Stimulated activated naive CD8-positive, alpha-beta T cell treated with anti-CD3 and anti-CD28 coated beads, Interleukin-15, amount 100 ng/mL, for 72 hours (primary cell): ENCODE data around the gene P2RX7.
A peak's percentile ranks its signal among the peaks of the same experiment; 100 is the strongest.

Source experiments
- ATAC-seq: fragments of 150-1000 bp; cut with Tn5 transposase; 2 replicates; pipeline ENCODE4 v1.10.0; 2021; ENCODE audit warnings: mild to moderate bottlenecking, moderate library complexity
- DNase-seq, 2 donors: peaks; one replicate each; pipeline ENCODE4 v3.0.0; 2021 to 2022
- H3K27ac Mint-ChIP-seq, 2 donors: one replicate each; pipeline ENCODE4 v1.8.0; 2022; ENCODE audit warnings: mild to moderate bottlenecking in 2 of 2, mixed read lengths in 2 of 2, moderate library complexity in 2 of 2
- H3K27me3 Mint-ChIP-seq: one replicate; pipeline ENCODE4 v1.8.0; 2022; ENCODE audit warnings: mixed read lengths
- H3K4me1 Mint-ChIP-seq: one replicate; pipeline ENCODE4 v1.8.0; 2022; ENCODE audit warnings: mild to moderate bottlenecking, mixed read lengths
- H3K4me3 Mint-ChIP-seq, 2 donors: one replicate each; pipeline ENCODE4 v1.8.0; 2022; ENCODE audit warnings: mild to moderate bottlenecking in 2 of 2, mixed read lengths in 2 of 2, moderate library complexity in 1 of 2
- H3K9me3 Mint-ChIP-seq, 2 donors: one replicate each; pipeline ENCODE4 v1.8.0; 2022; ENCODE audit warnings: mixed read lengths in 2 of 2

Gene P2RX7

DNA sequence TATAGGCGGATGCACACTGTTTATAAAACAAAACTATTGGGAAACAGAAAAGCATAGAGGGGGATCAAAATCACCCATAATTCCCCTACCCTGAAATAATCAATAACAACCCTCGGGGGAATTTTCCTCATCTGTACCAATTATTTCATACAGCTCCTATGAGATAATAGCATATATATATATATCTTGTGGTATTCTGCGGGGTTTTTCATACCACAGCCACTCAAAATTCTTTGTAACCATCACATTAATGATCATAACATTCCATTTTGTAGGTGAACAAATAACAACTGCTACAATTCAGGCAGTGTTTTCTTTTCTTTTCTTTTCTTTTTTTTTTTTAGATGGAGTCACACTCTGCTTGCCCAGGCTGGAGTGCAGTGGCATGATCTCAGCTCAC lies 35.3 kb downstream of the P2RX7 start:
- ATAC-seq (no peak), DNase-seq (no peak)
- Mint-ChIP-seq H3K27ac (no peak overlapping the region), H3K4me1 (peaks cover 7% of the 10 kb centered on the region), H3K9me3 (no peaks in the 10 kb centered on the region), H3K4me3 (no peak overlapping the region), H3K27me3 (no peaks in the 10 kb centered on the region)

DNA sequence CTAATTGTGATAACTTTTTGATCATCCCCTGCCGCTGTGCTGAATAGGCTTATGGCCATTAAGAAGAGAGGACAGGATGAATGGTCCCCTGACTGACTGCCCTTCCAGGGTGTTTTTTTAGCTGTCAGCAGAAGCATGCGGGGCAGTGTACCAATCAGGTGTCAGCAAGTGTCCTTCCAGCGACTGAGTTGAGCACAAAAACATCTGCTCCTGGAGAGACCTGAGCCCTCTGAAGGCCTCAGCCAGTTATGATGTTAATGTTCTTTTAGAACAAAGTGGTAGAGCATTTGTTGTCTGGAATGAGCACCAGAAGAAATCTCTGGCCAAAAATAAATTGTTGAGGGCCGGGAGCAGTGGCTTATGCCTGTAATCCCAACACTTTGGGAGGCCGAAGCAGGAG lies 37.5 kb downstream of the P2RX7 start:
- DNase-seq, result no peak
- Mint-ChIP-seq H3K4me3 (no peak overlapping the region), H3K27ac (no peak overlapping the region), H3K9me3 (no peaks in the 10 kb centered on the region), H3K27me3 (no peaks in the 10 kb centered on the region), H3K4me1 (peaks cover 7% of the 10 kb centered on the region)
- ATAC-seq, result no peak

DNA sequence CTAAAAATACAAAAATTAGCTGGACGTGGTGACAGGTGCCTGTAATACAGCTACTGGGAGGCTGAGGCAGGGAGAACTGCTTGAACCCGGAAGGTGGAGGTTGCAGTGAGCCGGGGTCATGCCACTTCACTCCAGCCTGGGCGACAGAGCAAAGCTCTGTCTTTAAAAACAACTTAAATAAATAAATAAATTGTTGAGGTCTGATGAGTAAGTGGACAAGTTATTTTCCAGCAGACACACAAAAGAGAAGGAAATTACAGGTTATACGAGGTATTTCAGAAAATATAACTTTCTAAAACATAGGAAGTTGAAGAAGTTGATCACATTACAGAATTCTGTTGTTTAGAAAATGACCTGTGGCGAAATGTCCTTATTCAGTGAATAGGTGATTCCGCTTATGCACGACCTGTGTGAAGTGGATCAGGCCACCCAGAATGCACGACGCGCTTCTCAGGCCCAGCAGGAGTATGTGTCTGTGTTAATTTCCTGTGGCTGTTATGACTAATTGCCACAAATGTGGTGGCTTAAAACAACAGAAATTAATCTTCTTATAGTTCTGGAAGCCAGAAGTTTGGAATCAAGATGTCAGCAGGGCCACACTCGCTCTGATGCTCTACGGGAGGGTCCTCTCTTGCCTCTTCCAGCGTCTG lies 38.1 kb downstream of the P2RX7 start:
- no peak overlapping the region for H3K4me3 Mint-ChIP-seq
- no peaks in the 10 kb centered on the region for H3K27me3 Mint-ChIP-seq
- DNase-seq (no peak), ATAC-seq (peak; percentile 48)
- peaks cover 7% of the 10 kb centered on the region for H3K4me1 Mint-ChIP-seq
- peak overlapping the region in 1 of 2 donors; percentile 23 for H3K27ac Mint-ChIP-seq
- H3K9me3 Mint-ChIP-seq, result no peaks in the 10 kb centered on the region

DNA sequence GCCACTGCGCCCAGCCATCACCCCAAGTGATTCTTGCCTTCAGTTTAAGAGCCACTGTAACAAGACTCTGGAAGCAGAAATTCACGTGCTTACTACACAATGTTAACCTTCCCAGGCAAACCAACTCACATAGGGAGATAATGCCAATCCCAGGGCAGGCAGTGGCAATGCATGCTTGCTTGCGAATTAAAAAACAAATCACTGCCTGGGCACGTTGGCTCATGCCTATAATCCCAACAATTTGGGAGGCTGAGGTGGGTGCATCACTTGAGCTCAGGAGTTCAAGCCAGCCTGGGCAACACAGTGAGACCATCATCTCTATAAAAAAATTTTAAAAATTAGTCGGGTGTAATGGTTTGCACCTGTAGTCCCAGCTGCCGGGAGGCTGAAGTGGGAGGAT lies 39.5 kb downstream of the P2RX7 start:
- ATAC-seq (no peak), DNase-seq (no peak)
- Mint-ChIP-seq H3K27me3 (no peaks in the 10 kb centered on the region), H3K4me3 (no peak overlapping the region), H3K27ac (peak overlapping the region; percentile 8 to 42), H3K4me1 (peaks cover 7% of the 10 kb centered on the region), H3K9me3 (no peaks in the 10 kb centered on the region)

DNA sequence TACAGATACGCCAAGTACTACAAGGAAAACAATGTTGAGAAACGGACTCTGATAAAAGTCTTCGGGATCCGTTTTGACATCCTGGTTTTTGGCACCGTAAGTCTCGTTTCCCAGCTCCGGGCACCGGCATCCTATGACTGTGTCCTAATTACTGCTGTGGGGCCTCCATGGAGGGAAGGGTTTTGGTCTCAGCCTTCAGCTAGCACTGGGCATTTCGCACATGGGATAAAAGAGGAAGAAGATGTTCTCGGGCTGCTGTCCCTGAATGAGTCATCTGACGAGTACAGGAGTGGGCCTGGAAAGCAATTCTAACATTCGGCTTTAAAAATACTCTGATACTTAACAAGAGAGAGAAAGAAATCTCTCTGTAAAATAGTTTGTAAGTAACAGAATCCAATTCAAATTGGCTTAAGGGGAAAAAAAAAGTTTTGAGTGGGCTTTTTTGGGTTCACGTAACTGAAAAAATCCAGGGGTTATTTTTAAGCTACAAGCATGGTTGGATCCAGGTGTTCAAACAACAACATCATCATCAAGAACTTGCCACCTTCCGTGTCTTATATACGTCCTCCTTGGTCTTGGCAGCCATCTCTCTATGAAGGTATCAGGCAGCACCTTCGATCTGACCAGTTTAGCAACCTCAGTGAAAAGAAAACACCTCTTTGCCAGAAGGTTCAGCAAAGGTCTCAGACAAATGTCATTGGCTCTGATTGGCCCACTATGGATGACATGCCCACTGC lies 42.9 kb downstream of the P2RX7 start:
- no peak for ATAC-seq

DNA sequence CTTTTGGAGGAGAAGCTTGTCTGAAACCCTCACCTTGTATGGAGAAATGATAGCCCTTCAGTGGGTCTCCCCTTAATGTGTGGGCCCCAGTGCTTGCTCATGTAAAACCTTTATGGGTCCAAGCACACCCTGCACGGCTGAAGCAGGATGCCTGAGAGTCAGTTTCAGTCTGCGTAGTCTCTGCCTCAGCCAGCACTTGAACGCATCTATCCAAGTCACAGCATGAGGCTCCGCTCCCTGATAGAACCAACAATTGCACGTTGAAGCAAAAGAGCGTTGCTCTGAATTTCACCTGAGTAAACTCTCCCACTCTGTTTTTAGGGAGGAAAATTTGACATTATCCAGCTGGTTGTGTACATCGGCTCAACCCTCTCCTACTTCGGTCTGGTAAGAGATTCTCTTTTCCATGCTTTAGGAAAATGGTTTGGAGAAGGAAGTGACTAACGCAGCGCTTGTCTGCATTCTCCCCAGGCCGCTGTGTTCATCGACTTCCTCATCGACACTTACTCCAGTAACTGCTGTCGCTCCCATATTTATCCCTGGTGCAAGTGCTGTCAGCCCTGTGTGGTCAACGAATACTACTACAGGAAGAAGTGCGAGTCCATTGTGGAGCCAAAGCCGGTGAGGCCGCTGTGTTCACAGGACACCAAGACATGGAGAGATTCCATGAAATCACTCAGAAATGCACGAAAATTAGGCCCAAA lies 44.3 kb downstream of the P2RX7 start:
- DNase-seq, result no peak
- H3K4me1 Mint-ChIP-seq, result peaks cover under 1% of the 10 kb centered on the region
- peak overlapping the region in 1 of 2 donors; percentile 74 for H3K27ac Mint-ChIP-seq
- no peaks in the 10 kb centered on the region for H3K9me3 Mint-ChIP-seq
- ATAC-seq, result no peak
- no peak overlapping the region for H3K4me3 Mint-ChIP-seq
- no peaks in the 10 kb centered on the region for H3K27me3 Mint-ChIP-seq

More for the DNA sequence above, 42.9 kb downstream of the P2RX7 start:
- Mint-ChIP-seq H3K9me3 (no peaks in the 10 kb centered on the region), H3K4me3 (no peak overlapping the region), H3K27ac (peak overlapping the region in 1 of 2 donors; percentile 59), H3K27me3 (no peaks in the 10 kb centered on the region), H3K4me1 (peaks cover 7% of the 10 kb centered on the region)
- no peak for DNase-seq

DNA sequence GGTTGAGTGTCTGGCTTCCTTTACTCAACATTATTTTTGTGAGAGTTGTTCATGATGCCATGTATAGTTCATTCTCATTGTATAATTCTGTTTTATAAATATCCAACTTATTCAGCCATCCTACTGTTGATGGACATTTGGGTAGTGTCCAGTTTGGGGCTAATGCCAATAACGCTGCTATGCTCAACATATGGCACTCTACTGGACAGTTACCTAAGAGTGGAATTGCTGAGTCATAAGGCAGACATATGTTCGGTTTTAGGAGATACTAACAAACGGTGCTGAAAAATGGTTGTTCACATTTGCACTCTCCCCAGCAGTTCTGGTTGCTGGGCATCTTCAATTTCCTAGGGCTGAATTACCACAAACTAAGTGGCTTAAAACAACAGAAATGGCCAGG lies 48.5 kb downstream of the P2RX7 start:
- Mint-ChIP-seq H3K4me1 (peaks cover 6% of the 10 kb centered on the region), H3K27ac (no peak overlapping the region), H3K27me3 (no peaks in the 10 kb centered on the region), H3K4me3 (no peak overlapping the region), H3K9me3 (no peaks in the 10 kb centered on the region)
- ATAC-seq, result no peak
- DNase-seq, result no peak

DNA sequence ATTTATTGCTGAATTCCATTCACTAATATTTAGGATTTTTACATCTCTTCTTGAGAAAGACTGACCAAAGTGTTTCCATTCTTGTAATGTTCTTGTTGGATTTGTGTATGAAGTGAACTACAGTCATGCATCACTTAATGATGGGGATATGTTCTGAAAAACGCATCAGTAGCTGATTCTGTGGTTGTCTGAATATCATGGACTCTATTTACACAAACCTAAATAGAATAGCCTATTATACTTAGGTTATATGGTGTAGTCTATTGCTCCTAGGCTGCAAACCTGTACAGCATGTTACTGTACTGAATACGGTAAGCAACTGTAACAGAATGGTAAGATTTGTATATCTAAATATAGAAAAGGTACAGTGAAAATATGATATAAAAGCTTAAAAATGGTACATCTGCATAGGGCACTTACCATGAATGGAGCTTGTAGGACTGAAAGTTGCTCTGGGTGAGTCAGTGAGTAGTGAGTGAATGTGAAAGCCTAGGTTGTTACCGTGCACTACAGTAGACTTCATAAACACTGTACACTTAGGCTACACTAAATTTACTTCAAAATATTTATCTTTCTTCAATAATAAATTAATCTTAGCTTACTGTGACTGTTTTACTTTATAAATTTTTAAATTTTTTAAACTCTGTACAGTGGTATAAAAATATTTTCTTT lies 49.7 kb downstream of the P2RX7 start:
- no peaks in the 10 kb centered on the region for H3K27me3 Mint-ChIP-seq
- ATAC-seq, result peak; percentile 93

DNA sequence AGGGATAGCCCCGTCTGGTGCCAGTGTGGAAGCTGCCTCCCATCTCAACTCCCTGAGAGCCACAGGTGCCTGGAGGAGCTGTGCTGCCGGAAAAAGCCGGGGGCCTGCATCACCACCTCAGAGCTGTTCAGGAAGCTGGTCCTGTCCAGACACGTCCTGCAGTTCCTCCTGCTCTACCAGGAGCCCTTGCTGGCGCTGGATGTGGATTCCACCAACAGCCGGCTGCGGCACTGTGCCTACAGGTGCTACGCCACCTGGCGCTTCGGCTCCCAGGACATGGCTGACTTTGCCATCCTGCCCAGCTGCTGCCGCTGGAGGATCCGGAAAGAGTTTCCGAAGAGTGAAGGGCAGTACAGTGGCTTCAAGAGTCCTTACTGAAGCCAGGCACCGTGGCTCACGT lies 51.7 kb downstream of the P2RX7 start:
- Mint-ChIP-seq H3K4me3 (no peak overlapping the region), H3K4me1 (peaks cover 6% of the 10 kb centered on the region), H3K27me3 (no peaks in the 10 kb centered on the region), H3K27ac (no peak overlapping the region), H3K9me3 (no peaks in the 10 kb centered on the region)
- DNase-seq, result no peak
- no peak for ATAC-seq

More for the DNA sequence above, 49.7 kb downstream of the P2RX7 start:
- no peak for DNase-seq
- Mint-ChIP-seq H3K4me3 (no peak overlapping the region), H3K27ac (no peak overlapping the region), H3K9me3 (no peaks in the 10 kb centered on the region), H3K4me1 (peaks cover 6% of the 10 kb centered on the region)

DNA sequence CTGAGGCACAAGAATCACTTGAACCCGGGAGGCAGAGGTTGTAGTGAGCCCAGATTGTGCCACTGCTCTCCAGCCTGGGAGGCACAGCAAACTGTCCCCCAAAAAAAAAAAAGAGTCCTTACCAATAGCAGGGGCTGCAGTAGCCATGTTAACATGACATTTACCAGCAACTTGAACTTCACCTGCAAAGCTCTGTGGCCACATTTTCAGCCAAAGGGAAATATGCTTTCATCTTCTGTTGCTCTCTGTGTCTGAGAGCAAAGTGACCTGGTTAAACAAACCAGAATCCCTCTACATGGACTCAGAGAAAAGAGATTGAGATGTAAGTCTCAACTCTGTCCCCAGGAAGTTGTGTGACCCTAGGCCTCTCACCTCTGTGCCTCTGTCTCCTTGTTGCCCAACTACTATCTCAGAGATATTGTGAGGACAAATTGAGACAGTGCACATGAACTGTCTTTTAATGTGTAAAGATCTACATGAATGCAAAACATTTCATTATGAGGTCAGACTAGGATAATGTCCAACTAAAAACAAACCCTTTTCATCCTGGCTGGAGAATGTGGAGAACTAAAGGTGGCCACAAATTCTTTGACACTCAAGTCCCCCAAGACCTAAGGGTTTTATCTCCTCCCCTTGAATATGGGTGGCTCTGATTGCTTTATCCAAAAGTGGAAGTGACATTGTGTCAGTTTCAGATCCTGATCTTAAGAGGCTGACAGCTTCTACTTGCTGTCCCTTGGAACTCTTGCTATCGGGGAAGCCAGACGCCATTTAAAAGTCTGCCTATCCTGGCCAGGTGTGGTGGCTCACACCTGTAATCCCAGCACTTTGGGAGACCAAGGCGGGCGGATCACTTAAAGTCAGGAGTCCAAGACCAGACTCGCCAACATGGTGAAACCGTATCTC lies 52.6 kb downstream of the P2RX7 start:
- Mint-ChIP-seq H3K9me3 (no peaks in the 10 kb centered on the region), H3K4me1 (peaks cover 6% of the 10 kb centered on the region), H3K27me3 (no peaks in the 10 kb centered on the region), H3K4me3 (no peak overlapping the region), H3K27ac (no peak overlapping the region)
- DNase-seq, result no peak
- no peak for ATAC-seq

DNA sequence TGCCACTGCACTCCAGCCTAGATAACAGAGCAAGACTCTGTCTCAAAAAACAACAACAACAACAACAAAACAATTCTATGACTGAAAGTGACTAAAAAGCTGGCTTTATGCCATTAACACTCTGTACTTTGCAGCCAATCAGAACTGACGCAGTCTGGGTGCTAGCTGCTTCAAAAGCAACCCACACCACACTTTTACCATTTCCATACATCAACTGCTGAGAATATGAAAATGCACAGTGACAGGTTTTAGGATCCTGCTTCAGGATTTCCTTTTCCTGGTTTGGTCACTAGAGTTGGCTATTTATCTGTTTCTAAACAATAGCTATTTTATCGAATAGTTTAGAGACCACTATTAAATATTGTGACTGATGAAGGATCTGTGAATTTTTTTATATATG lies 54.1 kb downstream of the P2RX7 start:
- DNase-seq (no peak), ATAC-seq (no peak)
- no peak overlapping the region for H3K27ac Mint-ChIP-seq
- H3K27me3 Mint-ChIP-seq, result no peaks in the 10 kb centered on the region
- no peaks in the 10 kb centered on the region for H3K9me3 Mint-ChIP-seq
- H3K4me3 Mint-ChIP-seq, result no peak overlapping the region
- peaks cover 12% of the 10 kb centered on the region for H3K4me1 Mint-ChIP-seq

DNA sequence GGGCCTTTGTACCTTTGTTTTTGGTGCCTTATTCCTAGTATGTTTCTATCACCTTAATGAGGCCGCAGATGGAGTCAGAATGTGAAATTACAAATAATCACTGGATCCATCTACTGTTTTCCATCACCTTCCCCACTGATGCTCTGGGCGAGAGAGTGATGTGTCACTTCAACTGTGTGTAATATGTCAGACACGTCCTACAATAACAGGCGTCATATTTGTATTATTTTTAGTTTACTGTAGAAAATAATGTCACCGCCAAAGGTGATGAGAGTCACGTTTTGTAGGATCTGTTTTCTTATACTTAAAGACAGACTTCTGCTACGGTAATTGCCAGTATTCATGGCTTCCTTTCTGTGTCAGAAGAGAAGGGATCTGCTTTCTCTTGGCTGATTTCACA lies 54.8 kb downstream of the P2RX7 start:
- no peaks in the 10 kb centered on the region for H3K9me3 Mint-ChIP-seq
- H3K4me1 Mint-ChIP-seq, result peaks cover 6% of the 10 kb centered on the region
- ATAC-seq (no peak), DNase-seq (no peak)
- H3K4me3 Mint-ChIP-seq, result no peak overlapping the region
- H3K27ac Mint-ChIP-seq, result no peak overlapping the region
- H3K27me3 Mint-ChIP-seq, result no peaks in the 10 kb centered on the region

DNA sequence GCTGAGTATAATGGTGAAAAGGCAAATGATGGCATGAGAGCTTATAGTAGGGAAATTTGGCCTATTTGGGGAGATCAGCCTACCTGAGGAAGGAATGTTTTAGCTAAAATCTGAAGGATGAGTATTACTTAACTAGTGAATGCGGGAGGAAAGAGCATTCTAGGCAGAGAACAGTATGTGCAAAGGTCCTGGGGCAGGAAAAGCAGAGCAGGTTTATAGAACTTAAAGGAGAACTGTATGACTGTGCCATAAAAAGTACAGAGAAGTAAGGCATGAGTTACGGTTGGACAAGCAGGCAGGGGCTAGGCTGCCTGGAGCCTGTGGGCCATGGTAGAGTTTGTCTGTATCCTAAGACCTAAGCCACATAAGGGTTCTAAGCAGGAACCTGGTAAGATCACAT lies 55.6 kb downstream of the P2RX7 start:
- Mint-ChIP-seq H3K27ac (no peak overlapping the region), H3K27me3 (no peaks in the 10 kb centered on the region), H3K9me3 (no peaks in the 10 kb centered on the region), H3K4me1 (peaks cover 6% of the 10 kb centered on the region), H3K4me3 (no peak overlapping the region)
- ATAC-seq, result no peak
- DNase-seq, result no peak

DNA sequence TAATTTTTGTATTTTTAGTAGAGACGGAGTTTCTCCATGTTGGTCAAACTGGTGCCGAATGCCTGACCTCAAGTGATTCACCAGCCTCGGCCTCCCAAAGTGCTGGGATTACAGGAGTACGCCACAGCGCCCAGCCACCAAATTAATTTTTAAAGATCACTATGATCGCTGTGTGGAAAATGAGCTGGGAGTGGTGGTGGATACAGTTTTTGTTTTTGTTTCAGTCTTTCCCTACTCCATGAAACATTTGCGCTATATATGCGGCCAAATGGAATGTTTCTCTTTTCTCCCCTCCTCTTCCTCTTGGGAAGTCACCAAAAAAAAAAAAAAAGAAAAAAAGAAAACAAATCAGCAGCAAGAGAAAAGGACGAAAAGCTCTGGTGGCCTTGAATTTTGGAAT lies 56.5 kb downstream of the P2RX7 start:
- no peaks in the 10 kb centered on the region for H3K27me3 Mint-ChIP-seq
- ATAC-seq (no peak), DNase-seq (no peak)
- no peak overlapping the region for H3K4me3 Mint-ChIP-seq
- no peak overlapping the region for H3K27ac Mint-ChIP-seq
- H3K9me3 Mint-ChIP-seq, result no peaks in the 10 kb centered on the region
- peaks cover 6% of the 10 kb centered on the region for H3K4me1 Mint-ChIP-seq

DNA sequence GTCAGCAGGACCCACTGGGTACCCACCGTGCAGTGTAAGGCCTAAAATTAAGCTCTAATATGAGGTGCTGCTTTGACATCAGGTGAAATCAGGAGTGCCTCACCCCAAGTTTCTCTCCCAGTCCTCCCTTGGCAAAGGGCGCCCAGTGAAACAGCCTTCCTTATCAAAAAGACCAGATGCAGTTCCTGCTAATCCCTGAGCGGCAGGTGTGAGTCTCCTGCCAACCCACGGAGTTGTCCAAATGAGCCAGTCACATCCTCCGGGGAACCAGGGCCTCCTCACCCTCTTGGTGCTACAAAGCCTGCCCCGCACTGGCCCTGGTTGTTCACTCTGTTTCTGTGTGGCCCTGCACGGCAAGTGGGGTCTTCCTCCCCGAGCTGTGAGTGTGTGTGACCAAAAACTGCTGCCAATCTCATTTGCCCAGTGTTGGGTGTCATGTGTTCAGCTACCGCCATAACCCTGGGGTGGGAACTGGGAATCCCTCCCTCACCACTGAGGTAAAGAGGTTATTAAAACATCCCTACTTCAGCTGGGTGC lies 57.0 kb downstream of the P2RX7 start:
- Mint-ChIP-seq H3K4me1 (peaks cover 6% of the 10 kb centered on the region), H3K9me3 (no peaks in the 10 kb centered on the region), H3K27ac (no peak overlapping the region), H3K4me3 (no peak overlapping the region), H3K27me3 (no peaks in the 10 kb centered on the region)
- ATAC-seq (no peak), DNase-seq (no peak)
